BLaER1 (cell line): ENCODE results near the gene GABRB3.
A peak's percentile ranks its signal among the peaks of the same experiment; 100 is the strongest.

Experiments
- H3K27ac ChIP-seq: shearing (Covaris generic); formaldehyde crosslinking; 2 replicates; pipeline ENCODE4 v1.8.1; 2022
- H3K27me3 ChIP-seq: shearing (Covaris generic); formaldehyde crosslinking; 2 replicates; pipeline ENCODE4 v1.8.1; 2022
- H3K36me3 ChIP-seq: shearing (Covaris generic); formaldehyde crosslinking; 2 replicates; pipeline ENCODE4 v1.8.1; 2022
- H3K4me1 ChIP-seq: shearing (Covaris generic); formaldehyde crosslinking; 2 replicates; pipeline ENCODE4 v1.8.1; 2022
- H3K4me2 ChIP-seq: shearing (Covaris generic); formaldehyde crosslinking; 2 replicates; pipeline ENCODE4 v1.8.1; 2022
- H3K4me3 ChIP-seq: shearing (Covaris generic); formaldehyde crosslinking; 2 replicates; pipeline ENCODE4 v1.8.1; 2022
- H3K9ac ChIP-seq: shearing (Covaris generic); formaldehyde crosslinking; 2 replicates; pipeline ENCODE4 v1.8.1; 2022
- H3K9me3 ChIP-seq: shearing (Covaris generic); formaldehyde crosslinking; 2 replicates; pipeline ENCODE4 v1.8.1; 2022
- H4K20me1 ChIP-seq: shearing (Covaris generic); formaldehyde crosslinking; 2 replicates; pipeline ENCODE4 v1.8.1; 2022
- Cebpa-rat ChIP-seq: shearing (Covaris generic); IDR thresholded peaks from 2 replicates; pipeline ENCODE4 v1.8.1; 2022

Gene GABRB3

GRCh38 chr15:26531489-26531888 is 241.4 kb downstream of the GABRB3 start:
- Histone ChIP-seq H3K27me3 (no peaks in the 10 kb centered on the region), H3K4me2 (no peak overlapping the region), H3K4me3 (no peak overlapping the region), H3K9ac (no peak overlapping the region), H3K4me1 (no peaks in the 10 kb centered on the region), H3K36me3 (no peaks in the 10 kb centered on the region), H3K9me3 (0 out of 2 replicates have a peak, but pooled peaks cover 7% of the 10 kb centered on the region), H4K20me1 (no peaks in the 10 kb centered on the region), H3K27ac (no peak overlapping the region)
- TF ChIP-seq Cebpa-rat = no peak

- H3K36me3 ChIP-seq = no peaks in the 10 kb centered on the region
- H3K27ac ChIP-seq = no peak overlapping the region
- H3K9me3 ChIP-seq = peaks cover 10% of the 10 kb centered on the region
- no peak overlapping the region for H3K4me3 ChIP-seq
- TF ChIP-seq Cebpa-rat = no peak
- H3K27me3 ChIP-seq = no peaks in the 10 kb centered on the region
- H3K9ac ChIP-seq = no peak overlapping the region
- no peaks in the 10 kb centered on the region for H3K4me1 ChIP-seq
- no peaks in the 10 kb centered on the region for H4K20me1 ChIP-seq
- no peak overlapping the region for H3K4me2 ChIP-seq
Observed at GRCh38 chr15:26525096-26525495, 247.8 kb downstream of the GABRB3 start.

GRCh38 chr15:26521691-26522198 is 251.1 kb downstream of the GABRB3 start:
- Histone ChIP-seq H3K9ac (no peak overlapping the region), H3K27ac (no peak overlapping the region), H3K9me3 (peaks cover 24% of the 10 kb centered on the region), H4K20me1 (no peaks in the 10 kb centered on the region), H3K4me3 (no peak overlapping the region), H3K4me1 (peaks cover 20% of the 10 kb centered on the region), H3K4me2 (no peak overlapping the region), H3K36me3 (no peaks in the 10 kb centered on the region), H3K27me3 (no peaks in the 10 kb centered on the region)
- TF ChIP-seq Cebpa-rat = no peak

- Histone ChIP-seq H4K20me1 (no peaks in the 10 kb centered on the region), H3K36me3 (no peaks in the 10 kb centered on the region), H3K9ac (no peak overlapping the region), H3K27ac (no peak overlapping the region), H3K9me3 (peaks cover 24% of the 10 kb centered on the region), H3K4me3 (no peak overlapping the region), H3K27me3 (no peaks in the 10 kb centered on the region), H3K4me1 (peaks cover 20% of the 10 kb centered on the region), H3K4me2 (no peak overlapping the region)
- no peak for TF ChIP-seq Cebpa-rat
Observed at GRCh38 chr15:26521130-26521529, 251.7 kb downstream of the GABRB3 start.

GRCh38 chr15:26518885-26519284 is 254.0 kb downstream of the GABRB3 start:
- no peak overlapping the region for H3K4me2 ChIP-seq
- peaks cover 14% of the 10 kb centered on the region for H3K9me3 ChIP-seq
- no peak overlapping the region for H3K4me3 ChIP-seq
- H3K36me3 ChIP-seq = no peaks in the 10 kb centered on the region
- H3K9ac ChIP-seq = no peak overlapping the region
- TF ChIP-seq Cebpa-rat = no peak
- H4K20me1 ChIP-seq = no peaks in the 10 kb centered on the region
- H3K27ac ChIP-seq = no peak overlapping the region
- H3K4me1 ChIP-seq = peaks cover 20% of the 10 kb centered on the region
- H3K27me3 ChIP-seq = no peaks in the 10 kb centered on the region

GRCh38 chr15:26516102-26516980 is 256.5 kb downstream of the GABRB3 start:
- TF ChIP-seq Cebpa-rat = no peak
- H3K27ac ChIP-seq = no peak overlapping the region

GRCh38 chr15:26504009-26504408 is 268.9 kb downstream of the GABRB3 start:
- no peak for TF ChIP-seq Cebpa-rat
- Histone ChIP-seq H3K4me3 (no peak overlapping the region), H3K9me3 (no peaks in the 10 kb centered on the region), H3K4me1 (peaks cover 5% of the 10 kb centered on the region), H3K4me2 (no peak overlapping the region), H4K20me1 (no peaks in the 10 kb centered on the region), H3K27me3 (no peaks in the 10 kb centered on the region), H3K9ac (no peak overlapping the region), H3K36me3 (no peaks in the 10 kb centered on the region), H3K27ac (no peak overlapping the region)

More at GRCh38 chr15:26516102-26516980, 256.5 kb downstream of the GABRB3 start:
- H3K4me2 ChIP-seq = 0 out of 2 replicates have a peak overlapping the region, but pooled peaks have one; percentile 0
- no peaks in the 10 kb centered on the region for H3K27me3 ChIP-seq
- no peaks in the 10 kb centered on the region for H4K20me1 ChIP-seq
- H3K4me1 ChIP-seq = peaks cover 20% of the 10 kb centered on the region
- H3K9ac ChIP-seq = no peak overlapping the region
- peaks cover 14% of the 10 kb centered on the region for H3K9me3 ChIP-seq
- no peaks in the 10 kb centered on the region for H3K36me3 ChIP-seq
- no peak overlapping the region for H3K4me3 ChIP-seq
